ENCODE results near the gene TRMT61A. TPM values are rescaled to one million over a fixed set of nuclear protein-coding genes. Genes with fewer than 3 reads are reported as not detected.

TRMT61A gene
- total and polyA plus RNA-seq, 10 of the 15 experiments (the other 5 are each of a cell fraction or from before 2014, with no cell fraction given) = 0.11 to 21.9 (median 11.4) TPM

GRCh38 chr14:103522649-103523574 is 6.1 kb upstream of the TRMT61A start, which contains the start of gene CKB (continued):
- TF ChIP-seq TCF12 (IDR thresholded peaks at IDR 0.05; ENCODE audit: low read depth, low read length) = 0 out of 2 replicates have a peak, but pooled peaks have one; percentile 7
- TF ChIP-seq, protein P1, sequence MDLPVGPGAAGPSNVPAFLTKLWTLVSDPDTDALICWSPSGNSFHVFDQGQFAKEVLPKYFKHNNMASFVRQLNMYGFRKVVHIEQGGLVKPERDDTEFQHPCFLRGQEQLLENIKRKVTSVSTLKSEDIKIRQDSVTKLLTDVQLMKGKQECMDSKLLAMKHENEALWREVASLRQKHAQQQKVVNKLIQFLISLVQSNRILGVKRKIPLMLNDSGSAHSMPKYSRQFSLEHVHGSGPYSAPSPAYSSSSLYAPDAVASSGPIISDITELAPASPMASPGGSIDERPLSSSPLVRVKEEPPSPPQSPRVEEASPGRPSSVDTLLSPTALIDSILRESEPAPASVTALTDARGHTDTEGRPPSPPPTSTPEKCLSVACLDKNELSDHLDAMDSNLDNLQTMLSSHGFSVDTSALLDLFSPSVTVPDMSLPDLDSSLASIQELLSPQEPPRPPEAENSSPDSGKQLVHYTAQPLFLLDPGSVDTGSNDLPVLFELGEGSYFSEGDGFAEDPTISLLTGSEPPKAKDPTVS (IDR thresholded peaks at IDR 0.05; ENCODE audit: low read depth, low read length) = no peak
- TF ChIP-seq RUNX3 (IDR thresholded peaks at IDR 0.05; ENCODE audit: low read length) = no peak
- TF ChIP-seq ZBTB4 (CRISPR knock-in tag; IDR thresholded peaks at IDR 0.05) = no peak
- TF ChIP-seq SUZ12 (IDR thresholded peaks at IDR 0.05; ENCODE audit: unreplicated experiment) = peak; percentile 61
- no peak for TF ChIP-seq ZNF622 (IDR thresholded peaks at IDR 0.05)
- TF ChIP-seq TARDBP (IDR thresholded peaks at IDR 0.05; ENCODE audit: borderline replicate concordance) = no peak
- TF ChIP-seq TCF7 (IDR thresholded peaks at IDR 0.05; ENCODE audit: borderline replicate concordance) = no peak
- no peak for TF ChIP-seq SUPT20H (IDR thresholded peaks at IDR 0.05; ENCODE audit: borderline replicate concordance, control insufficient read depth, low read depth, low read length)
- TF ChIP-seq PBX3 (IDR thresholded peaks at IDR 0.05; ENCODE audit: insufficient replicate concordance, low read depth, low read length) = no peak
- TF ChIP-seq, protein P2, sequence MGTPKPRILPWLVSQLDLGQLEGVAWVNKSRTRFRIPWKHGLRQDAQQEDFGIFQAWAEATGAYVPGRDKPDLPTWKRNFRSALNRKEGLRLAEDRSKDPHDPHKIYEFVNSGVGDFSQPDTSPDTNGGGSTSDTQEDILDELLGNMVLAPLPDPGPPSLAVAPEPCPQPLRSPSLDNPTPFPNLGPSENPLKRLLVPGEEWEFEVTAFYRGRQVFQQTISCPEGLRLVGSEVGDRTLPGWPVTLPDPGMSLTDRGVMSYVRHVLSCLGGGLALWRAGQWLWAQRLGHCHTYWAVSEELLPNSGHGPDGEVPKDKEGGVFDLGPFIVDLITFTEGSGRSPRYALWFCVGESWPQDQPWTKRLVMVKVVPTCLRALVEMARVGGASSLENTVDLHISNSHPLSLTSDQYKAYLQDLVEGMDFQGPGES (IDR thresholded peaks at IDR 0.05) = no peak
- no peak for TF ChIP-seq RFX5 (IDR thresholded peaks at IDR 0.05; ENCODE audit: low read depth, low read length)
- peak; percentile 52; the same call in 1 of the 2 replicates for TF ChIP-seq NFYB (IDR thresholded peaks at IDR 0.05; ENCODE audit: insufficient read depth, low read depth, low read length)
